Gastrocnemius medialis (tissue), 4 donors: Measurements from ENCODE around the gene SPECC1.

Source experiments
- POLR2A ChIP-seq, 2 donors: fragments of 450-650 bp; IDR thresholded peaks; one replicate each; pipeline ENCODE4 v1.6.1; 2017; ENCODE audit warnings: antibody characterized with exemption in 2 of 2, mild to moderate bottlenecking in 2 of 2, moderate library complexity in 2 of 2
- TF ChIP-seq, protein P1 (sequence below), 5 experiments: fragments of 450-650 bp in 3 of 5; fragments of 200-600 bp in 2 of 5; sonication (generic) in 2 of 5; IDR thresholded peaks in 4 of 5; conservative IDR thresholded peaks in 1 of 5; 1 replicate in 4 of 5; 2 replicates in 1 of 5; pipeline ENCODE4 v1.5.1; 2016 to 2019; ENCODE audit warnings: antibody characterized with exemption in 5 of 5, mild to moderate bottlenecking in 3 of 5, moderate library complexity in 3 of 5

DNA sequence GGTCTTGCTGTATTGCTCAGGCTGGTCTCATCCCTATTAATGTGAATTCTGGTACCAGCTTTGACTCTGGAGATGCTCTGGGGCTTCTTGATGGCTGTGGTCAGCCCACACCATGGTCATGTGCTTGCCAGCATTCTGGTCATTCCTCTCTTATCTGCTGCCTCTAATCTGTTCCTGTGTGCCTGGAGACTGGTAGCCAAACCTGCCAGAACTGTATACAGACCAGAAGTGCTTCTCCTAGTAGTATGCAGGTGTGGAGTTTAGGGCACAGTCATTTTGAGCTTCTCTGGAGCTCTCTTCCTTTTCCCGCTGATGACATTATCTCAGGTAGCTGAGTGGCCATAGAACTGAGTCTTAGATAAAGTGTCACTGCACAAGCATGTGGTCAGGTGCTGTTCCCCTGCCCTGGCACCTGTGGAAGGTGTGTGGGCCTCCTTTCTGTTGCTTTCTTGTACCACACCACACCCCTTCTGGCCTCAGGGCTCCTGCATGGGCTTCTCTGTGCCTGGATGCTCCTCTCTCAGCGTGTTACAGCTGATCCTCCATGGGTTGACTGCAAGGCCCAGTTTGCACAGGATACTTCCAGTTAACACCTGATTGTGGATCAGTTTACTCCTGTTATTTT lies 162.7 kb downstream of the SPECC1 start:
- TF ChIP-seq, protein P1, sequence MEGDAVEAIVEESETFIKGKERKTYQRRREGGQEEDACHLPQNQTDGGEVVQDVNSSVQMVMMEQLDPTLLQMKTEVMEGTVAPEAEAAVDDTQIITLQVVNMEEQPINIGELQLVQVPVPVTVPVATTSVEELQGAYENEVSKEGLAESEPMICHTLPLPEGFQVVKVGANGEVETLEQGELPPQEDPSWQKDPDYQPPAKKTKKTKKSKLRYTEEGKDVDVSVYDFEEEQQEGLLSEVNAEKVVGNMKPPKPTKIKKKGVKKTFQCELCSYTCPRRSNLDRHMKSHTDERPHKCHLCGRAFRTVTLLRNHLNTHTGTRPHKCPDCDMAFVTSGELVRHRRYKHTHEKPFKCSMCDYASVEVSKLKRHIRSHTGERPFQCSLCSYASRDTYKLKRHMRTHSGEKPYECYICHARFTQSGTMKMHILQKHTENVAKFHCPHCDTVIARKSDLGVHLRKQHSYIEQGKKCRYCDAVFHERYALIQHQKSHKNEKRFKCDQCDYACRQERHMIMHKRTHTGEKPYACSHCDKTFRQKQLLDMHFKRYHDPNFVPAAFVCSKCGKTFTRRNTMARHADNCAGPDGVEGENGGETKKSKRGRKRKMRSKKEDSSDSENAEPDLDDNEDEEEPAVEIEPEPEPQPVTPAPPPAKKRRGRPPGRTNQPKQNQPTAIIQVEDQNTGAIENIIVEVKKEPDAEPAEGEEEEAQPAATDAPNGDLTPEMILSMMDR (IDR thresholded peaks at IDR 0.05 in 4 of 5, conservative IDR thresholded peaks at IDR 0.05 in 1 of 5): no peak
- TF ChIP-seq POLR2A (IDR thresholded peaks at IDR 0.05): no peak
